ENCODE measurements around the gene CC2D2B.
"Not testable (repeated sequence)": the region's sequence is repeated elsewhere in the genome, so short reads cannot be mapped to it uniquely, and the experiment has no call there.

The CC2D2B gene

DNA sequence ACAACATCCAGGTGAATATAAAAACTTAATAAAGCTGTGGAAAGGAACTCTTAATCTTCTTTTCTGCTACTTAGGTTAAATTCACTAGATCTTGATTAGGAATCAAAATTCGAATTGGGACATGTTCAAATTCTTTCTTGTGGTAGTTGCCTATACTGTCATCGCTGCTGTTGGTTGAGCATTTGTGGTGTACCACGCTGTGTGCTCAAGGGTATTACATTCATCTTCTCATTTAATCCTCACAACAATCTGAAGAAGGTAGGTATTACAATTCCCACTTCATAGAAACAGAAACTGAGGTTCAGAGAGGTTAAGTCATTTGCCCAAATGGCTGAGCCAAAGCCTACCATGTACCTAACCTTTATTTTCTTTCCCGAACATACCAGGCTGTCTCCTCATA lies 39.9 kb upstream of the CC2D2B start:
- DNase-seq (ENCODE audit: low read depth), result no peak
- TF ChIP-seq, protein P1, sequence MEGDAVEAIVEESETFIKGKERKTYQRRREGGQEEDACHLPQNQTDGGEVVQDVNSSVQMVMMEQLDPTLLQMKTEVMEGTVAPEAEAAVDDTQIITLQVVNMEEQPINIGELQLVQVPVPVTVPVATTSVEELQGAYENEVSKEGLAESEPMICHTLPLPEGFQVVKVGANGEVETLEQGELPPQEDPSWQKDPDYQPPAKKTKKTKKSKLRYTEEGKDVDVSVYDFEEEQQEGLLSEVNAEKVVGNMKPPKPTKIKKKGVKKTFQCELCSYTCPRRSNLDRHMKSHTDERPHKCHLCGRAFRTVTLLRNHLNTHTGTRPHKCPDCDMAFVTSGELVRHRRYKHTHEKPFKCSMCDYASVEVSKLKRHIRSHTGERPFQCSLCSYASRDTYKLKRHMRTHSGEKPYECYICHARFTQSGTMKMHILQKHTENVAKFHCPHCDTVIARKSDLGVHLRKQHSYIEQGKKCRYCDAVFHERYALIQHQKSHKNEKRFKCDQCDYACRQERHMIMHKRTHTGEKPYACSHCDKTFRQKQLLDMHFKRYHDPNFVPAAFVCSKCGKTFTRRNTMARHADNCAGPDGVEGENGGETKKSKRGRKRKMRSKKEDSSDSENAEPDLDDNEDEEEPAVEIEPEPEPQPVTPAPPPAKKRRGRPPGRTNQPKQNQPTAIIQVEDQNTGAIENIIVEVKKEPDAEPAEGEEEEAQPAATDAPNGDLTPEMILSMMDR (conservative IDR thresholded peaks at IDR 0.05; ENCODE audit: low read depth, low read length), result no peak

DNA sequence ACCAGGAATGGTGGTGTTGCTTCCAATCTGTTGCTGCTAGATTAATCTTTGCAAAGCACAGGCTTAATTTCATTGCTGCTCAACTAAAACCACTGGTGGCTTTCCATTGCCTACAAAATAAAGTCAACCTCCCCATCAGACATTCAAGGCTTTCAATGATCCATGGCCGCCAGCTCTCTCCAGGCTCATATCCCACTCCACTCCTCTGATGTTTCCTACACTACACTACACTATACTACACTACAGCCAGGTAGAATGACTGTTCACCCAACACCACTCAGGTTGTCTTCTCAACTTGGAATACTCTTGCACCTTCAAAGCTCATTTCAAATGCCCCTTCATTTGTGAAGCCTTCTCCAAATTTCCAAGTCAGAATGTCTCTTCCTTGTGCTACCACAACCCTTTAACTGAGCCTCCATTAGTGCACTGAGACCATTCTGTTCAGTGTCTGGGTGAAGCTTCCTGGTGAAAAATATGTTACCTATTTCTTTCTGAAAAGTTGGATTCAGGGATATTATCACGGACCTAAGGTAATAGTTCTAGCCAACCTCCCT lies 35.5 kb upstream of the CC2D2B start:
- TF ChIP-seq, protein P1 (conservative IDR thresholded peaks at IDR 0.05; ENCODE audit: low read depth, low read length), result no peak
- no peak overlapping the region for H3K4me3 ChIP-seq (ENCODE audit: low read depth, low read length)
- no peak for DNase-seq (ENCODE audit: low read depth)

More for the DNA sequence above, 39.9 kb upstream of the CC2D2B start:
- no peak overlapping the region for H3K4me3 ChIP-seq (ENCODE audit: low read depth, low read length)

DNA sequence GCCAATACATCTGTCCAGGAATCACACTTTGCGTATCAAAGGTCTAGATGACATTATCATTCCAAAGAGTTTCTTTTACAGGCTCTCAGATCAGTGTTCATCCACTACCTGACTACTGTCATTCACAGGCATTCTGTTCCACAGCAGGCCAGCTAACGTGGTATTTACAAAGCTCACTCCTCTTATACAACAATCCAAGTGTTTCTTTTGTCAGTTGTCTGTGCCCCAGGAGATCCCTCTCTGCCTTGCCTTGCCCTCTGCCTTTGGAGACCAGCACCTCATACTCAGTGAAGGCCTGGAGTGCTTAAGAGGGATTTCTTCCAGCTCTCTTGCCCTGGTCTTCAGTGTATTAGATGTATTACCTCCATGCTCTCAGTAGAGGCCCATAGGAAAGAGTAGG lies 34.6 kb upstream of the CC2D2B start:
- no peak for DNase-seq (ENCODE audit: low read depth)
- no peak overlapping the region for H3K4me3 ChIP-seq (ENCODE audit: low read depth, low read length)
- TF ChIP-seq, protein P1 (conservative IDR thresholded peaks at IDR 0.05; ENCODE audit: low read depth, low read length), result no peak

DNA sequence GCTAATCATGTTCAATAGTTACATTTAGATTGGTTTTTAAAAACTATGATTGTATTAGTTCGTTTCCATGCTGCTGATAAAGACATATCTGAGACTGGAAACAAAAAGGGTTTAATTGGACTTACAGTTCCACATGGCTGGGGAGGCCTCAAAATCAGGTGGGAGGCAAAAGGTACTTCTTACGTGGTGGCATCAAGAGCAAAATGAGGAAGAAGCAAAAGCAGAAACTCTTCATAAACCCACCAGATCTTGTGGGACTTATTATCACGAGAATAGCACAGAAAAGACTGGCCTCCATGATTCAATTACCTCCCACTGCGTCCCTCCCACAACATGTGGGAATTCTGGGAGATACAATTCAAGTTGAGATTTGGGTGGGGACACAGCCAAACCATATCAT lies 34.1 kb upstream of the CC2D2B start:
- DNase-seq (ENCODE audit: low read depth), result no peak
- H3K4me3 ChIP-seq (ENCODE audit: low read depth, low read length), result no peak overlapping the region
- TF ChIP-seq, protein P1 (conservative IDR thresholded peaks at IDR 0.05; ENCODE audit: low read depth, low read length), result no peak

DNA sequence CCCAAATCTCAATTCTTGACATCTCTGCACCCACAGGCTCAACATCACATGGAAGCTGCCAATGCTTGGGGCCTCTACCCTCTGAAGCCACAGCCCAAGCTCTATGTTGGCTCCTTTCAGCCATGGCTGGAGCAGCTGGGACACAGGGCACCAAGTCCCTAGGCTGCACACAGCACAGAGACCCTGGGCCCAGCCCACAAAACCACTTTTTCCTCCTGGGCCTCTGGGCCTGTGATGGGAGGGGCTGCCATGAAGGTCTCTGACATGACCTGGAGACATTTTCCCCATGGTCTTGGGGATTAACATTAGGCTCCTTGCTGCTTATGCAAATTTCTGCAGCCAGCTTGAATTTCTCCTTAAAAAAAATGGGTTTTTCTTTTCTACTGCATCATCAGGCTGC lies 33.0 kb upstream of the CC2D2B start:
- not testable (repeated sequence) for DNase-seq (ENCODE audit: low read depth)

DNA sequence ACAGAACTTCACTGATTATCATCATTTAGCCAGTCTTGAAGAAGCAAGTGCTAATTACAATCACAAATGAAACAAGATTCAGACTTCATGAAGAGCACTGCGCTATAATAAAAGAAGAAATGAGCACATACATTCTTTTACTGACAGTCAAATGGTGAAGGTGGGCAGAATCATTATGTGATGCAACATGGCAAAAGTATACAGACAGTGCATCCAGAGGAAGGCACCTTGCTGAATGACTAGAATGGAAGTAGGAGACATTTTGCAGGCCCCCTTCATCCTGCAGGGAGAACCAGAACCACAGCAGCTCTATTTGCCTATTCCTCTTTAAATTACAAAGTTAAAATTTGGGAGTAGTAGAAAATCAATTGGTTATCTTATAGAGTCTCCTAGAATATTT lies 31.0 kb upstream of the CC2D2B start:
- no peak for DNase-seq (ENCODE audit: low read depth)
- TF ChIP-seq, protein P1 (conservative IDR thresholded peaks at IDR 0.05; ENCODE audit: low read depth, low read length), result no peak
- H3K4me3 ChIP-seq (ENCODE audit: low read depth, low read length), result no peak overlapping the region

More for the DNA sequence above, 33.0 kb upstream of the CC2D2B start:
- not testable (repeated sequence) for H3K4me3 ChIP-seq (ENCODE audit: low read depth, low read length)

DNA sequence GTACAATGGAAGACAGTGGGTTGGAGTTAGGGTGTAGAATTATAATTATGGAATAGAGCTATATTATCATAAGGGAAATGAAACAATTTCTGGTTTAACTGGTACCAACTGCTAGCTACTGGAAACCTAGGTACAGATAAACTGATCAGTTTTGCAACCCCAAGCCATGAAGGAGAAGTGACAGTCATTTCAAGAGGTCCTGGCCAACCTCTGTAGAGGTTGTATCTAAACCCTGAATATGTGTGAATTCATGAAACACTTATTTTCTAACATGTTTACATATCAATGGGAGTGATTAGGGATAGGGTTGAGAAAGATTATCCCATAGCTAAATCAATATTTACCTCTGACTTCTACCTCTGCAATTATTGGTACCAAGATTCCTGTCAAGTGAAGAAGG lies 29.9 kb upstream of the CC2D2B start:
- TF ChIP-seq, protein P1 (conservative IDR thresholded peaks at IDR 0.05; ENCODE audit: low read depth, low read length), result no peak
- DNase-seq (ENCODE audit: low read depth), result no peak
- H3K4me3 ChIP-seq (ENCODE audit: low read depth, low read length), result no peak overlapping the region
